Thyroid gland (tissue), 4 donors: ENCODE data around the gene AP3D1. TPM values are rescaled to one million over a fixed set of nuclear protein-coding genes. Genes with fewer than 3 reads are reported as not detected.

ENCODE experiments used
- DNase-seq, 2 donors: peaks; one replicate each; pipeline ENCODE4 v3.0.0-alpha.2; 2019
- H3K27ac ChIP-seq, 3 donors: fragments of 200-600 bp; sonication (generic); 1 replicate in 2 of 3; 2 replicates in 1 of 3; pipeline ENCODE4 v1.5.1; 2016 to 2019; ENCODE audit warnings: mild to moderate bottlenecking in 1 of 3, moderate library complexity in 1 of 3
- H3K27me3 ChIP-seq: fragments of 200-600 bp; sonication (generic); one replicate; pipeline ENCODE4 v1.5.1; 2019
- H3K36me3 ChIP-seq, 2 donors: fragments of 200-600 bp; sonication (generic); one replicate each; pipeline ENCODE4 v1.5.1; 2016 to 2019
- H3K4me1 ChIP-seq, 2 donors: fragments of 200-600 bp; sonication (generic); one replicate each; pipeline ENCODE4 v1.5.1; 2017 to 2019
- H3K4me3 ChIP-seq, 3 donors: fragments of 200-600 bp; sonication (generic); replicated peaks in 1 of 3; 1 replicate in 2 of 3; 2 replicates in 1 of 3; pipeline ENCODE4 v1.5.1; 2016; ENCODE audit warnings: mild to moderate bottlenecking in 1 of 3
- H3K9me3 ChIP-seq: fragments of 200-600 bp; sonication (generic); one replicate; pipeline ENCODE4 v1.5.1; 2017
- POLR2A ChIP-seq, 2 donors: fragments of 450-650 bp; IDR thresholded peaks; one replicate each; pipeline ENCODE4 v1.6.1; 2017; ENCODE audit warnings: antibody characterized with exemption in 2 of 2, mild to moderate bottlenecking in 2 of 2, moderate library complexity in 1 of 2
- WGBS, 2 donors: methylation state at CpG; one replicate each; pipeline ENCODE4 v1.1.5; 2017; 5-methylcytosine and 5-hydroxymethylcytosine counted together
- intact Hi-C: fragments of 100-400 bp; cut with DNase I; formaldehyde crosslinking; loops from one replicate; pipeline ENCODE4 v1.15.1; 2023
- total RNA-seq, 4 donors: library from RNA; depleted of rRNA; stranded (reverse); fragments of >200 nt; gene quantifications; one replicate each; pipeline ENCODE4 v1.2.3, GENCODE V29; 2016
- TF ChIP-seq, protein P1 (sequence below), 6 experiments: fragments of 200-600 bp in 3 of 6; fragments of 450-650 bp in 3 of 6; sonication (generic) in 3 of 6; IDR thresholded peaks; one replicate each; pipeline ENCODE4 v1.5.1; 2016 to 2019; ENCODE audit warnings: antibody characterized with exemption in 6 of 6, mild to moderate bottlenecking in 2 of 6, inconsistent platforms in 1 of 6, moderate library complexity in 1 of 6

The AP3D1 gene
- total RNA-seq, 4 donors from 2014 or later, result 62.5 to 121 (median 118) TPM

DNA sequence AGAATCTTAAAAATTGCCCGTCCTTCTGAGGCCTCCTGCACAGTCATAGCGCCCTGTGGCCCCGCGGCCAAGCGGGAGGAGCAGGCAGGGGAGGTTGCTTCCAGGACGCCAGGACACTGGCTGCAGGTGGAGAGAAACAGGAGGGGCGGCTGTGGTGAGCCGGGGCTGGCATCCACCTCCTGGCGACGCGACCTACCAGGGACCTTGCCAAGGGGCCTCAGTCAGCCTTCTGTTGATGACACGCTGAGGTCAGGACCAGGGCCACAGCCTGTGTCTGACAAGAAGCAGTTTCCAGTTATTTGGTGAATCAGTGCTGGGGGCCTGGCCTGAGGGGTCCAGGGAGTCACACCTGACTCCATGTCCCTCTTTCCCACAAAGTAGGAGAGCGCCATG, 87.0 kb downstream of the AP3D1 start:
- WGBS, 2 donors, result 87 to 94% methylated on average over 12 to 13 of the region's 13 CpGs
- no peaks in the 10 kb centered on the region for H3K36me3 ChIP-seq
- H3K27me3 ChIP-seq, result no peaks in the 10 kb centered on the region
- H3K4me1 ChIP-seq, result peaks cover 23 to 24% of the 10 kb centered on the region in 2 donors
- peak overlapping the region in 2 of 3 donors; percentile 20 to 57 for H3K27ac ChIP-seq
- no peak for DNase-seq
- TF ChIP-seq POLR2A (IDR thresholded peaks at IDR 0.05), result no peak
- TF ChIP-seq, protein P1, sequence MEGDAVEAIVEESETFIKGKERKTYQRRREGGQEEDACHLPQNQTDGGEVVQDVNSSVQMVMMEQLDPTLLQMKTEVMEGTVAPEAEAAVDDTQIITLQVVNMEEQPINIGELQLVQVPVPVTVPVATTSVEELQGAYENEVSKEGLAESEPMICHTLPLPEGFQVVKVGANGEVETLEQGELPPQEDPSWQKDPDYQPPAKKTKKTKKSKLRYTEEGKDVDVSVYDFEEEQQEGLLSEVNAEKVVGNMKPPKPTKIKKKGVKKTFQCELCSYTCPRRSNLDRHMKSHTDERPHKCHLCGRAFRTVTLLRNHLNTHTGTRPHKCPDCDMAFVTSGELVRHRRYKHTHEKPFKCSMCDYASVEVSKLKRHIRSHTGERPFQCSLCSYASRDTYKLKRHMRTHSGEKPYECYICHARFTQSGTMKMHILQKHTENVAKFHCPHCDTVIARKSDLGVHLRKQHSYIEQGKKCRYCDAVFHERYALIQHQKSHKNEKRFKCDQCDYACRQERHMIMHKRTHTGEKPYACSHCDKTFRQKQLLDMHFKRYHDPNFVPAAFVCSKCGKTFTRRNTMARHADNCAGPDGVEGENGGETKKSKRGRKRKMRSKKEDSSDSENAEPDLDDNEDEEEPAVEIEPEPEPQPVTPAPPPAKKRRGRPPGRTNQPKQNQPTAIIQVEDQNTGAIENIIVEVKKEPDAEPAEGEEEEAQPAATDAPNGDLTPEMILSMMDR (IDR thresholded peaks at IDR 0.05), result no peak
- intact Hi-C loops, result no loop called here
- H3K9me3 ChIP-seq, result no peaks in the 10 kb centered on the region
- no peak overlapping the region for H3K4me3 ChIP-seq

- Histone ChIP-seq H3K27me3 (no peaks in the 10 kb centered on the region), H3K4me3 (no peak overlapping the region), H3K27ac (no peak overlapping the region), H3K9me3 (no peaks in the 10 kb centered on the region), H3K36me3 (no peaks in the 10 kb centered on the region), H3K4me1 (peaks cover 27 to 29% of the 10 kb centered on the region in 2 donors)
- 90 to 91% methylated on average over 8 of the region's 8 CpGs for WGBS, 2 donors
- intact Hi-C loops, result no loop called here
- no peak for DNase-seq
- TF ChIP-seq, protein P1 (IDR thresholded peaks at IDR 0.05), result no peak
- TF ChIP-seq POLR2A (IDR thresholded peaks at IDR 0.05), result no peak
These were observed 87.5 kb downstream of the AP3D1 start for GRCh38 chr19:2063824-2064223.

- TF ChIP-seq, protein P1 (IDR thresholded peaks at IDR 0.05), result no peak
- TF ChIP-seq POLR2A (IDR thresholded peaks at IDR 0.05), result no peak
- Histone ChIP-seq H3K36me3 (no peaks in the 10 kb centered on the region), H3K4me1 (peaks cover 32 to 37% of the 10 kb centered on the region in 2 donors), H3K27me3 (no peaks in the 10 kb centered on the region), H3K4me3 (no peak overlapping the region), H3K9me3 (no peaks in the 10 kb centered on the region), H3K27ac (no peak overlapping the region)
- WGBS, 2 donors, result 88 to 93% methylated on average over 9 of the region's 9 CpGs
- intact Hi-C loops, result no loop called here
- no peak for DNase-seq
These were observed 88.6 kb downstream of the AP3D1 start for GRCh38 chr19:2062770-2063169.

DNA sequence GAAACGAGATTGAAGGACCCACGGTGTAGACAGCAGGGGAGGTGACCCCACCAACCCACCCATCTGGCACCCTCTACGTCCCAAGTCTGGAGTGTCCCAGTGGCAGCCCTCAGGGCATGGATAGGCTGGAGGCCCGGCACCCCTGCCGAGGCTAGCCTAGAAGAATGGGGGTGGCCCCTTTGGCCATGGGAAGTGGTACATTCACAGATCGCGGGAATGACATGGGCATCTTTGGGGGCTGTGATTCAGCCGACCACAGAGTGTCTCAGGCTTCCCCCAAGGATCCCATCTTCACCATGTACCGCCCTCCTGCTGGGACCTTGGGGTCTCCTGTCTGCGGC, 89.0 kb downstream of the AP3D1 start:
- H3K27ac ChIP-seq, result peak overlapping the region in 2 of 3 donors; percentile 96 to 100
- DNase-seq, result no peak
- TF ChIP-seq POLR2A (IDR thresholded peaks at IDR 0.05), result no peak
- TF ChIP-seq, protein P1 (IDR thresholded peaks at IDR 0.05), result no peak
- no peaks in the 10 kb centered on the region for H3K9me3 ChIP-seq
- intact Hi-C loops, result no loop called here
- no peak overlapping the region for H3K4me3 ChIP-seq
- 71 to 76% methylated on average over 4 to 8 of the region's 10 CpGs for WGBS, 2 donors
- no peaks in the 10 kb centered on the region for H3K36me3 ChIP-seq
- H3K4me1 ChIP-seq, result peaks cover 32 to 42% of the 10 kb centered on the region in 2 donors
- H3K27me3 ChIP-seq, result no peaks in the 10 kb centered on the region

DNA sequence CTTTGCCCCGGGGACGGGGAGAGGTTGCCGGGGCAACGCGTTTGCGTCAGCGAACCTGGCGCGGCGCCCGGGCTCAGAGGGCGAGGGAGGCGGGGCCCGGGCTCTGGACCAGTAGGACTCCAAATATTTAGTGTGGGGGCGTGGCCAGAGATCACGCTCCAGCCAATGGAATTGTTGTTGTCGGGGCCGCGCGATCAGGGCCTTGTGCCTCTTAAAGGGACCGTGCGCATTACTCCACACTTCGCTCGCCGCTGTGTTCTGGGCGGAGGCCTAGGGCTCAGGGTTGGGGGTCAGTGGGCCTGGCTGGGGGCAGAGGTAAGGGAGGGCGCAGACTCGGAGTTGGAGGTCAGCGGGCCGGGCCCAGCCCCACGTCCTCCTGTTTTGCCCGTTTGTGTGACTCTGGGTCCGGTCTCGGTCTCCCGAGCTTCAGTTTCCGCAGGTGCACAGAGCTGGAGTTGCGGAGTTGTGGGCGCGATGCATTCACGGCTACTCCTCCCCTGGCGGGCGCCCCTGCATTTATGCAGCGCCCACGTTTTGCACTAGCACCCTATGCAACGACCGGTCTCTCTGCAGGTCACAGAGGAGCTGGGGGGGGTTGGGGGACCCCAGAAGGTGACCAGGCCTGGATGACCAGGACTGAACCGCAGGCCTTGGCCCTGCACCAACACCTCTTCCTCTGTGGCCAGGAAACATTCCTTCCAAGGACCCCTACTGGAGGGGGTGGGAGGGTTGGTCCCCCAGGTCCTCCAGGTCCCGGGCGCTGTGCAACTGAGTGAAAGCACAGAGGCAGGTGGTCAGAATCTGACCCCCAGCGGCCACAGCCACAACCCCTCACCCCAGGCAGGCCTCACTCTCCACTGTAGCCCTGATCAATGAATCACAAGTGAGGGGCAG, 89.6 kb downstream of the AP3D1 start:
- Histone ChIP-seq H3K27me3 (no peaks in the 10 kb centered on the region), H3K27ac (peak overlapping the region; percentile 96 to 100 (median 100)), H3K36me3 (no peaks in the 10 kb centered on the region), H3K9me3 (no peaks in the 10 kb centered on the region), H3K4me3 (peak overlapping the region in 2 of 3 donors; percentile 73 to 81), H3K4me1 (peaks cover 32 to 48% of the 10 kb centered on the region in 2 donors)
- peak; percentile 100 for DNase-seq
- intact Hi-C loops, result no loop called here
- 2 to 5% methylated on average over 22 to 33 of the region's 50 CpGs for WGBS, 2 donors
- TF ChIP-seq POLR2A (IDR thresholded peaks at IDR 0.05), result peak in 1 of 2 donors; percentile 7
- TF ChIP-seq, protein P1 (IDR thresholded peaks at IDR 0.05), result peak in 1 of 6 experiments; percentile 20
